ENCODE measurements around the gene IL1RAPL2. TPM values are rescaled to one million over a fixed set of nuclear protein-coding genes. Genes with fewer than 3 reads are reported as not detected.

Gene IL1RAPL2
- polyA plus RNA-seq, 2 of the 4 experiments (the other 2 are of a cell fraction) = not detected

- Histone ChIP-seq H3K4me1 (no peaks in the 10 kb centered on the region), H3K4me2 (no peak overlapping the region), H3K9me3 (no peaks in the 10 kb centered on the region), H3K27ac (no peak overlapping the region), H3K4me3 (no peak overlapping the region)
- FAIRE-seq (no peak), ATAC-seq (no peak), DNase-seq (ENCODE audit: low read depth in 1 of 2, low spot score in 1 of 2) (no peak)
- CTCF ChIA-PET = no interaction called here
- WGBS (ENCODE audit: missing lambda C conversion rate) = 0% methylated on average over 2 of the region's 2 CpGs
- TF ChIP-seq SREBF2 (IDR thresholded peaks at IDR 0.05) = no peak
- no peak for TF ChIP-seq GATA3 (IDR thresholded peaks at IDR 0.05; ENCODE audit: borderline replicate concordance)
- TF ChIP-seq RAD21 (conservative IDR thresholded peaks at IDR 0.05 in 1 of 2, IDR thresholded peaks at IDR 0.05 in 1 of 2) = no peak
- no peak for TF ChIP-seq FOSB (CRISPR knock-in tag; IDR thresholded peaks at IDR 0.05)
- no peak for TF ChIP-seq EHMT2 (IDR thresholded peaks at IDR 0.05; ENCODE audit: low read depth)
- TF ChIP-seq NPAS2 (CRISPR knock-in tag; IDR thresholded peaks at IDR 0.05; ENCODE audit: borderline replicate concordance) = no peak
- no peak for TF ChIP-seq HOXB13 (CRISPR knock-in tag; IDR thresholded peaks at IDR 0.05; ENCODE audit: low read depth)
- TF ChIP-seq SMC3 (IDR thresholded peaks at IDR 0.05) = no peak
- no peak for TF ChIP-seq HDAC2 (IDR thresholded peaks at IDR 0.05)
- TF ChIP-seq CHD2 (IDR thresholded peaks at IDR 0.05; ENCODE audit: low read length, partially characterized antibody) = no peak
- TF ChIP-seq, protein P1, sequence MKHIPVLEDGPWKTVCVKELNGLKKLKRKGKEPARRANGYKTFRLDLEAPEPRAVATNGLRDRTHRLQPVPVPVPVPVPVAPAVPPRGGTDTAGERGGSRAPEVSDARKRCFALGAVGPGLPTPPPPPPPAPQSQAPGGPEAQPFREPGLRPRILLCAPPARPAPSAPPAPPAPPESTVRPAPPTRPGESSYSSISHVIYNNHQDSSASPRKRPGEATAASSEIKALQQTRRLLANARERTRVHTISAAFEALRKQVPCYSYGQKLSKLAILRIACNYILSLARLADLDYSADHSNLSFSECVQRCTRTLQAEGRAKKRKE (CRISPR knock-in tag; IDR thresholded peaks at IDR 0.05; ENCODE audit: low read depth) = no peak
- TF ChIP-seq, protein P2, sequence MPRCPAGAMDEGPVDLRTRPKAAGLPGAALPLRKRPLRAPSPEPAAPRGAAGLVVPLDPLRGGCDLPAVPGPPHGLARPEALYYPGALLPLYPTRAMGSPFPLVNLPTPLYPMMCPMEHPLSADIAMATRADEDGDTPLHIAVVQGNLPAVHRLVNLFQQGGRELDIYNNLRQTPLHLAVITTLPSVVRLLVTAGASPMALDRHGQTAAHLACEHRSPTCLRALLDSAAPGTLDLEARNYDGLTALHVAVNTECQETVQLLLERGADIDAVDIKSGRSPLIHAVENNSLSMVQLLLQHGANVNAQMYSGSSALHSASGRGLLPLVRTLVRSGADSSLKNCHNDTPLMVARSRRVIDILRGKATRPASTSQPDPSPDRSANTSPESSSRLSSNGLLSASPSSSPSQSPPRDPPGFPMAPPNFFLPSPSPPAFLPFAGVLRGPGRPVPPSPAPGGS (IDR thresholded peaks at IDR 0.05) = no peak
- no peak for TF ChIP-seq RFX5 (IDR thresholded peaks at IDR 0.05)
- no peak for TF ChIP-seq KDM5A (IDR thresholded peaks at IDR 0.05)
- no peak for TF ChIP-seq JUNB (IDR thresholded peaks at IDR 0.05)
- TF ChIP-seq NR3C1 (IDR thresholded peaks at IDR 0.05) = no peak
- POLR2A ChIA-PET = no interaction called here
Observed at GRCh38 chrX:105608745-105609144, 1042.7 kb downstream of the IL1RAPL2 start.

DNA sequence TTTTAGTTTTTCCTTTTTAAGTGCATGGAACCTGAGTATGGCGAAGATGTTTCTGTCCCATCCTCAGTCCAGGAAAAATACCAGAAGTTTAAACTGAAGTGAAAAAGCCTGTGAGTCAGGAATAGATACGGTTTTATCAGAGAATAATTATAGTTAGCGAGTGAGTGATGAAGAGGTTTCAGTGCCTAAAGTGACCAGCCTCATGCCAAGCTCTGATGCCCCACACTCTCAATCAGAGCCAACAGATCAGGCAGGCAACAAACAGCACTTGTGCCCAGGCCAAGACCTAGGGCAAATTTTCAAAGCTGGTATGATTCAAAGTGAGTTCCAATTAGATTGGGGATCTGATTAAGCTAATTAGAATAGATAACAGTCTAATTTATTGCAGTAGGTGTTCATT is 1043.5 kb downstream of the IL1RAPL2 start:
- Histone ChIP-seq H3K4me1 (no peaks in the 10 kb centered on the region), H3K27ac (no peak overlapping the region), H3K9me3 (no peaks in the 10 kb centered on the region), H3K4me3 (no peak overlapping the region), H3K4me2 (no peak overlapping the region)
- DNase-seq (ENCODE audit: low read depth in 1 of 2, low spot score in 1 of 2) (no peak), ATAC-seq (no peak), FAIRE-seq (no peak)
- ChIA-PET POLR2A (no interaction called here), CTCF (no interaction called here)
- TF ChIP-seq MAFK (IDR thresholded peaks at IDR 0.05; ENCODE audit: partially characterized antibody) = no peak
- TF ChIP-seq HOXB13 (CRISPR knock-in tag; IDR thresholded peaks at IDR 0.05; ENCODE audit: low read depth) = no peak
- TF ChIP-seq HOXB5 (CRISPR knock-in tag; IDR thresholded peaks at IDR 0.05) = no peak
- no peak for TF ChIP-seq RFX5 (IDR thresholded peaks at IDR 0.05)
- TF ChIP-seq EP300 (IDR thresholded peaks at IDR 0.05) = no peak
- TF ChIP-seq CBX2 (IDR thresholded peaks at IDR 0.05; ENCODE audit: borderline replicate concordance, low read depth) = no peak
- TF ChIP-seq CEBPB (IDR thresholded peaks at IDR 0.05) = no peak
- no peak for TF ChIP-seq HMGXB4 (CRISPR knock-in tag; IDR thresholded peaks at IDR 0.05; ENCODE audit: borderline replicate concordance)
- TF ChIP-seq TFCP2L1 (CRISPR knock-in tag; IDR thresholded peaks at IDR 0.05) = no peak
- TF ChIP-seq KDM5A (IDR thresholded peaks at IDR 0.05) = no peak
- TF ChIP-seq POLR2AphosphoS2 (conservative IDR thresholded peaks at IDR 0.05; ENCODE audit: low read length) = no peak
- TF ChIP-seq NR3C1 (IDR thresholded peaks at IDR 0.05) = no peak
- TF ChIP-seq RNF2 (IDR thresholded peaks at IDR 0.05; ENCODE audit: borderline replicate concordance, low read depth) = no peak
- TF ChIP-seq CHD2 (IDR thresholded peaks at IDR 0.05; ENCODE audit: low read length, partially characterized antibody) = no peak
- TF ChIP-seq, protein P3, sequence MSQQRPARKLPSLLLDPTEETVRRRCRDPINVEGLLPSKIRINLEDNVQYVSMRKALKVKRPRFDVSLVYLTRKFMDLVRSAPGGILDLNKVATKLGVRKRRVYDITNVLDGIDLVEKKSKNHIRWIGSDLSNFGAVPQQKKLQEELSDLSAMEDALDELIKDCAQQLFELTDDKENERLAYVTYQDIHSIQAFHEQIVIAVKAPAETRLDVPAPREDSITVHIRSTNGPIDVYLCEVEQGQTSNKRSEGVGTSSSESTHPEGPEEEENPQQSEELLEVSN (IDR thresholded peaks at IDR 0.05; ENCODE audit: borderline replicate concordance, low read depth) = no peak
- TF ChIP-seq SMC3 (IDR thresholded peaks at IDR 0.05) = no peak
- TF ChIP-seq REST (IDR thresholded peaks at IDR 0.05) = no peak
- no peak for TF ChIP-seq TP53 (CRISPR knock-in tag; IDR thresholded peaks at IDR 0.05)
- no peak for TF ChIP-seq JUNB (IDR thresholded peaks at IDR 0.05)
- no peak for TF ChIP-seq ZSCAN20 (CRISPR knock-in tag; IDR thresholded peaks at IDR 0.05)
- 0% methylated on average over 3 of the region's 3 CpGs for WGBS (ENCODE audit: missing lambda C conversion rate)
